SK-N-MC (cell line): Measurements from ENCODE around the gene ATG2A.

Experiments
- DNase-seq: peaks from one replicate; pipeline ENCODE4 v3.0.0-alpha.2; 2011; ENCODE audit warnings: low read depth, low spot score
- H3K27ac ChIP-seq: fragments of 200-600 bp; sonication (generic); 2 replicates; pipeline ENCODE4 v1.5.1; 2016; ENCODE audit warnings: mixed run types
- H3K36me3 ChIP-seq: fragments of 200-600 bp; sonication (generic); 2 replicates; pipeline ENCODE4 v1.6.1; 2017; ENCODE audit warnings: antibody characterized with exemption, low read length, mixed read lengths; ENCODE audit not compliant: insufficient read depth
- H3K4me3 ChIP-seq: fragments of 200-600 bp; sonication (generic); 2 replicates; pipeline ENCODE4 v1.5.1; 2016
- H3K9ac ChIP-seq: fragments of 200-600 bp; sonication (generic); 2 replicates; pipeline ENCODE4 v1.8.0; 2017; ENCODE audit warnings: mixed run types, mixed read lengths; ENCODE audit not compliant: insufficient read length
- H3K9me3 ChIP-seq: fragments of 200-600 bp; sonication (generic); 2 replicates; pipeline ENCODE4 v1.6.1; 2017; ENCODE audit warnings: low read depth, mild to moderate bottlenecking, antibody characterized with exemption, low read length, moderate library complexity, mixed read lengths
- EZH2 ChIP-seq: fragments of 200-600 bp; sonication (generic); IDR thresholded peaks from one replicate; pipeline ENCODE4 v1.6.1; 2017; ENCODE audit warnings: antibody characterized with exemption
- FOXP2 ChIP-seq: optimal IDR thresholded peaks from 2 replicates; pipeline ENCODE3; 2011; ENCODE audit warnings: mild to moderate bottlenecking, moderate library complexity; ENCODE audit not compliant: insufficient read depth; ENCODE audit errors: extremely low read length, control extremely low read depth
- POLR2AphosphoS5 ChIP-seq: IDR thresholded peaks from 2 replicates; pipeline ENCODE4 v1.6.1; 2012; ENCODE audit warnings: mild to moderate bottlenecking, low read depth, low read length, borderline replicate concordance

Gene ATG2A

DNA sequence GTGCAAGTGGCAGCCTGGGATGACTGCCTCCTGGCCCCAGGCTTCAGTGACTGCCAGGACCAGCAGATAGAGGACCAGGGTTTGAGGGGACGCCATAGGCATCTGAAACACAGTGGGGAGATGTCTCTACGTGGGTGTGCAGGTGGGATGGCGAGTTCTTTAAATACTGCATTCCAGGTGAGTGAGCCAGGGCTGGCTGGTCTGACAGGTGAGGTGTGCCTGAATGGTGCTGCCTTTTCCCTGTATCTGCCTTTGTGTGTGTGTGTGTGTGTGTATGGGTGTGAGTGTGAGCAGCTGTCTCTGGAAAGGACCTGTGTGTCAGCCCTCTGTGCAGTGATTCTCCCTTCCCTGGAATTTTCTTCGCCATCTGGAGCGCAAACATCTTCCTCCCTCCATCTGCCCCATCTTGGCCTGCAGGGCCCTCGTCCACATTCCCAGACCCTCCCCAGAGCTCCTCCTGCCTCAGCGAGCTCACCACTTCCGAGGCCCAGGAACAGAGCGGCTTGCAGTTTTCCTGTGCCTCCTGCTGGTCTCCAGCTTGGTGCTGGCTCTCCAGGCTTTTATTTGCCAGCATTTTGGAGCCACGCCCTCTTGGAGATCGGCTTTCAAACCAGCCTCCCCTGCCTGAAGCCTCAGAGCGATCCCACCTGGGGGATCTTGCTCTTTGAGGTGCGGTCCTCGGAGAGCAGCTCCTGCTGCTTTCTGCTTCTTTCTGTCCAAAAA lies 18.5 kb upstream of the ATG2A start, which contains the start of gene GPHA2:
TSS of gene GPHA2 (minus strand) at position 535 of the 723 bp plus-strand sequence. CDS start at position 102, 433 bp downstream.
- Histone ChIP-seq H3K27ac (no peak within 1 kb of the TSS), H3K9ac (no peak within 1 kb of the TSS), H3K9me3 (no peaks in the 10 kb centered on the region), H3K4me3 (peak within 1 kb of the TSS; percentile 45; the same call in 1 of the 2 replicates), H3K36me3 (no peaks in the 10 kb centered on the region)
- TF ChIP-seq POLR2AphosphoS5 (no peak), EZH2 (no peak), FOXP2 (no peak)
- DNase-seq, result no peak

- no peak overlapping the region for H3K27ac ChIP-seq
- TF ChIP-seq EZH2 (no peak), FOXP2 (no peak), POLR2AphosphoS5 (no peak)
- no peak for DNase-seq
Measured at GRCh38 chr11:64934682-64935358, 17.8 kb upstream of the ATG2A start.

DNA sequence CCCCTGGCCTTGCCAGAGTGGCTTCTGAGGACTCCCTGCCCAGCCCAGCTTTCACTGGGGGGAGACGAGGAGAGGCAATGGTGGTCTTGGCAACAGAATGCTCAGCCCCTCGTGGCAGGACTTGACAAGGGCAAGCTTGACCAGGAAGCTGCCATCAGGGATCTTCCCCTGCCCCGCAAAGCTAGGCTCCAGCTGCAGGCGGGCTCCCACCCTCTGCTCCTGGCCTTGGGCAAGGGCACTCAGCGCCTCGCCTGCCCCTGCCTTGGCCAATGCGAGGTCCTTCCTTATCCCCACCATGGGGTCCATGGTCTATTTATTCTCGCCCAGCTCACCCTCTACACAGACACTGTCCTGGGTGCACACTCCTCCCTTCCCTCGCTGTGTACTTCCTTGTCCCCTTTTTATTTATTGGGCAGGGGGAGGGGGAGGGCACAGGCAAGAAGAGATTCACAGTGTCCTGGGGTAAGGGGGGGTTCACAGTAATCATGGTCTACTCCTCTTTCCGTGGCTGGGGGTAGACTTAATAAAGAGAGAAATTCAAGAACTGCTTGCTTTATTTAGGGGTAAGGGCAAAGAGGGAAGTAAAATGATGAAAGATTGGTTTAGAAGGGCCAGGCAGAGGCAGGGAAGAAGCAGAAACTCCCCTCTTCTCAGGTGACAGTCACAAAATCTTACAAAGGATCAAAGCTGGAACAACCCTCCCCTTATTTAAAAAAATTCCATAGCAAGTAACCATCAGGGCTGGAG lies 17.1 kb upstream of the ATG2A start:
- no peak for DNase-seq
- H3K9me3 ChIP-seq, result no peaks in the 10 kb centered on the region
- H3K27ac ChIP-seq, result no peak overlapping the region
- no peak overlapping the region for H3K9ac ChIP-seq
- no peaks in the 10 kb centered on the region for H3K36me3 ChIP-seq
- no peak overlapping the region for H3K4me3 ChIP-seq
- TF ChIP-seq FOXP2, result no peak
- TF ChIP-seq EZH2, result no peak
- no peak for TF ChIP-seq POLR2AphosphoS5

More at GRCh38 chr11:64934682-64935358, 17.8 kb upstream of the ATG2A start:
- Histone ChIP-seq H3K36me3 (no peaks in the 10 kb centered on the region), H3K4me3 (no peak overlapping the region), H3K9ac (no peak overlapping the region), H3K9me3 (no peaks in the 10 kb centered on the region)

- H3K9ac ChIP-seq, result no peak overlapping the region
- no peak for TF ChIP-seq POLR2AphosphoS5
- no peak for TF ChIP-seq FOXP2
- TF ChIP-seq EZH2, result no peak
Measured at GRCh38 chr11:64933213-64933934, 16.4 kb upstream of the ATG2A start.

DNA sequence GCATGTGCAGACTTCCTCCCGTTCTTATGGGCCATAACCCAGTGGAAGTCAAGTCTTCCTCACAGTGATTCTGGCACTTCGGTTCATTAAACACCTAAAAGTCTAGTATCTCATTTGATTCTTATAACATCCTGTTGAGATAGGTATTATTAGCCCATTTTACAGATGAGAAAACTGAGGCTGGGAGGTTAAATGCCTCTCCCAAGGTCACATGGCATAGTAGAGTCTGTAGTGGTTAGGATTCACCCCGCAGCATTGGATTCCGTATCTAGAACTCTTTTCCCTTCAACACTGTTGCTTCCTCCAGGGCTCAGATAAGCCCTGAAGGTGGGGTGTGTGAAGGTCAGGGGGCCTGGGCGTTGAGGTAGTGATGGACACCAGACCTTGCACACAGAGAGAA lies 15.3 kb upstream of the ATG2A start:
- H3K36me3 ChIP-seq, result no peaks in the 10 kb centered on the region
- no peak for DNase-seq
- H3K27ac ChIP-seq, result no peak overlapping the region
- H3K4me3 ChIP-seq, result no peak overlapping the region
- TF ChIP-seq EZH2 (no peak), POLR2AphosphoS5 (no peak), FOXP2 (no peak)
- no peak overlapping the region for H3K9ac ChIP-seq
- no peaks in the 10 kb centered on the region for H3K9me3 ChIP-seq

More at GRCh38 chr11:64933213-64933934, 16.4 kb upstream of the ATG2A start:
- Histone ChIP-seq H3K9me3 (no peaks in the 10 kb centered on the region), H3K36me3 (no peaks in the 10 kb centered on the region), H3K27ac (no peak overlapping the region), H3K4me3 (no peak overlapping the region)
- no peak for DNase-seq

DNA sequence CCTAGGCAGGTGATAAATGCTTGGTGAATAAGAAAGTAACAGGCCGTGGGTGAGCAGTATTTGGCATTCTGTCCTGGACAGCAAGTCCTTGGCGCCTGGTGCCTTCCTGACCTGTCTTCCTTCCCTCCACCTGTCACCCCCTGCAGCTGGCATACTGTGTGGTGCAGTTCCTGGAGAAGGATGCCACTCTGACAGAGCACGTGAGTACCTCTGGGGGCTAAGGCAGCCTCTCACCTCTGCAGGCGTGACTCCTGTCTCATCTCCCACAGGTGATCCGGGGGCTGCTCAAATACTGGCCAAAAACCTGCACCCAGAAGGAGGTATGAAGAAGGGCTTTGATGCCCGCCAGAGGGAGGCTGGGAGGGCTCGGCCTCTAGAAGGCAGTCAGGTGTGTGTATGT lies 14.3 kb upstream of the ATG2A start:
- no peak overlapping the region for H3K9ac ChIP-seq
- H3K27ac ChIP-seq, result no peak overlapping the region
- no peak for DNase-seq
- no peak overlapping the region for H3K4me3 ChIP-seq
- no peak for TF ChIP-seq POLR2AphosphoS5
- no peak for TF ChIP-seq EZH2
- H3K36me3 ChIP-seq, result no peaks in the 10 kb centered on the region
- H3K9me3 ChIP-seq, result no peaks in the 10 kb centered on the region

DNA sequence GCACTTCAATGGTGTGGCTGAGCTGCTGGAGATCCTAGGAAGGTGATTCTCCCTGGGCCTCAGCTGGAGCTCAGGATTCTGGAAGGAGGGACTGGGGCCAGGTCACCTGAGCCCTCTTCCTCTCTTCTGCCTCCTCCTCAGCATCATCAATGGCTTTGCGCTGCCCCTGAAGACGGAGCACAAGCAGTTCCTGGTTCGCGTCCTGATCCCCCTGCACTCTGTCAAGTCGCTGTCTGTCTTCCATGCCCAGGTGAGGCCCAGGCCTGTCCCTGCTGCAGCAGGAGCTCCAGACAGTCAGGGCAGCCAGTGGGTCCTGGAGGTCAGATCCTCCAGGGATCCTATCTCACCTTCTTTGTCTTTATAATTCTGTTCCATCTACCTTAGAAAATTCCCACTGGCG lies 13.3 kb upstream of the ATG2A start:
- Histone ChIP-seq H3K4me3 (no peak overlapping the region), H3K27ac (no peak overlapping the region), H3K9me3 (no peaks in the 10 kb centered on the region), H3K9ac (no peak overlapping the region), H3K36me3 (no peaks in the 10 kb centered on the region)
- DNase-seq, result no peak
- TF ChIP-seq EZH2 (no peak), POLR2AphosphoS5 (no peak), FOXP2 (no peak)
